Stimulated activated effector memory CD8-positive, alpha-beta T cell treated with anti-CD3 and anti-CD28 coated beads, Interleukin-12 subunit alpha, Interleukin-12 subunit beta, amount 100 ng/mL, for 72 hours (primary cell): Measurements from ENCODE around the gene TMEM192.
"Not testable (repeated sequence)": the region's sequence is repeated elsewhere in the genome, so short reads cannot be mapped to it uniquely, and the experiment has no call there.

Experiments used
- ATAC-seq: fragments of 150-1000 bp; cut with Tn5 transposase; 2 replicates; pipeline ENCODE4 v1.10.0; 2021
- DNase-seq, 2 donors: peaks; one replicate each; pipeline ENCODE4 v3.0.0; 2021 to 2022; ENCODE audit warnings: low spot score in 2 of 2
- H3K27ac Mint-ChIP-seq: one replicate; pipeline ENCODE4 v1.8.0; 2022; ENCODE audit warnings: mild to moderate bottlenecking, mixed read lengths
- H3K36me3 Mint-ChIP-seq: one replicate; pipeline ENCODE4 v1.8.0; 2022; ENCODE audit warnings: mild to moderate bottlenecking, mixed read lengths
- H3K4me1 Mint-ChIP-seq: one replicate; pipeline ENCODE4 v1.8.0; 2022; ENCODE audit warnings: mixed read lengths
- H3K4me3 Mint-ChIP-seq: one replicate; pipeline ENCODE4 v1.8.0; 2022; ENCODE audit warnings: mild to moderate bottlenecking, mixed read lengths
- H3K9me3 Mint-ChIP-seq: one replicate; pipeline ENCODE4 v1.8.0; 2022; ENCODE audit warnings: mixed read lengths

TMEM192 gene

DNA sequence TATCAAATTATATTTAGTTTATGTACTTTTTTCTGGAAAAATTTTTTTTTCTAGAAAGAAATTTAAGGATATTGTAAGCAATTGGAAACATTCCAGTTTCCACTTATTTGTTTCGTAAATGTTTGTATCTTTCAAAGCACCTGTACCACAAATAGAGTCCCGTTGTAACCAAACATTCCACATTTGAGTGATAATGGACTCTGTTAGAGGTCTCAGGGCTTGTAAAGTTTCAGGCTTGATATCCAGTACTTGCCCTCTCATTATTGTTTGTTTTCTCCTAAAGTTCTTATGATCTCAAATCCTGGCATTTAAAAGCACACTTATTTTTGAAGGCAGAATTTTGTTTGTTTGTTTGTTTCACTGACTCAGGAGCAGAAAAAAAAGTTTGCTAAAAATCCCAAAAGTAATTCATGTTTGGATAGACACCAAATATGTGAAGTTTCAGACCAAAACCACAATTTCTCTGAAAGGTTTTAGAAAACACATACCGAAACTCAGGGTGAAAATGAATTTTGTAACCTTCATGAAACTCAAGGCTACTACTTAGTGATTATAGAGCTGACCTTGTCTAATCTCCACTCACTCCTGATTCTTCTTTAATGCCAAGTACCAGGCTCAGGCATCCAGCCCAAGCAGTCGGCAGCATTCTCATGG lies 5.7 kb upstream of the TMEM192 start:
- no peak for ATAC-seq
- DNase-seq = no peak
- Mint-ChIP-seq H3K27ac (no peak overlapping the region), H3K4me3 (no peak overlapping the region), H3K36me3 (no peaks in the 10 kb centered on the region), H3K9me3 (no peaks in the 10 kb centered on the region), H3K4me1 (peaks cover under 1% of the 10 kb centered on the region)

DNA sequence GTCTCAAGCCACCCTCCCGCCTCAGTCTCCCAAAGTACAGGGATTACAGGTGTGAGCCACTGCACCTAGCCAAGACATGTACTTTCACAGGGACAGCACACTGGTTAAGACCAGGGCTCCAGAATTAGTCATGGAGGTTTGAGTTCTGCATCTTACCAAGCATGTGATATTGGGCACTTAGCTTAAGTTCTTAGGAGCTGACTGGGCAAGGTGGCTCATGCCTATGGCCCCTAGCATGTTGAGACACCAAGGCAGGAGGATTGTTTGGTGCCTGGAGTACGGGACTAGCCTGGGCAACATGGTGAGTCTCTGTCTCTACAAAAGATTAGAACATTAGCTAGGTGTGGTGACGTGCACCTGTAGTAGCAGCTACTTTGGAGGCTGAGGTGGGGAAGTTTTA lies 2.6 kb upstream of the TMEM192 start:
- no peaks in the 10 kb centered on the region for H3K9me3 Mint-ChIP-seq
- peaks cover 12% of the 10 kb centered on the region for H3K4me1 Mint-ChIP-seq
- no peak for DNase-seq
- no peak overlapping the region for H3K4me3 Mint-ChIP-seq
- no peak for ATAC-seq
- no peak overlapping the region for H3K27ac Mint-ChIP-seq
- peaks cover 10% of the 10 kb centered on the region for H3K36me3 Mint-ChIP-seq

DNA sequence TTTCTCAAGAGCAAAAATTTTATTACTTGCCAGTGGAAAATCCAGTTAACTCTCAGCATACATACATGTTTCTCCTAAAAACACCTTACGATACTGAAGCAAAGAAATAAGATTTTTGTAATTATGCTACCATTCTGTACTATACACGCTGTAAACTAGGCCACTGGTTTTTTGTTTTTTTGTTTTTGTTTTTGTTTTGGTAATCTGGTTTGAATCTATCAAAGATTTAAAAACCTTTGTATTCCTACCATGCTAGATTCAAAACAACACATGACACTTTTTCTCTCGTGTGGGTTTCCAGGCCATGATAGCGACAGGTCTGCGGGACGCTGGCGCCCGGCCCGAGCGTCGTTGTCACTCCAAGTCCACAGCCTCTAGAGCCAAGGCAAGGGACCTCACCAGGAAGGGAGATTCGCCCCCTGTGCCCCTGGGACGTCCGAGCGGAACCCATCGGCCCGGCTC lies 723 bp downstream of the TMEM192 start:
- no peak for ATAC-seq
- H3K27ac Mint-ChIP-seq = peak overlapping the region; percentile 89
- DNase-seq = no peak
- peaks cover 10% of the 10 kb centered on the region for H3K36me3 Mint-ChIP-seq
- peaks cover 12% of the 10 kb centered on the region for H3K4me1 Mint-ChIP-seq
- H3K9me3 Mint-ChIP-seq = no peaks in the 10 kb centered on the region
- peak overlapping the region; percentile 88 for H3K4me3 Mint-ChIP-seq

DNA sequence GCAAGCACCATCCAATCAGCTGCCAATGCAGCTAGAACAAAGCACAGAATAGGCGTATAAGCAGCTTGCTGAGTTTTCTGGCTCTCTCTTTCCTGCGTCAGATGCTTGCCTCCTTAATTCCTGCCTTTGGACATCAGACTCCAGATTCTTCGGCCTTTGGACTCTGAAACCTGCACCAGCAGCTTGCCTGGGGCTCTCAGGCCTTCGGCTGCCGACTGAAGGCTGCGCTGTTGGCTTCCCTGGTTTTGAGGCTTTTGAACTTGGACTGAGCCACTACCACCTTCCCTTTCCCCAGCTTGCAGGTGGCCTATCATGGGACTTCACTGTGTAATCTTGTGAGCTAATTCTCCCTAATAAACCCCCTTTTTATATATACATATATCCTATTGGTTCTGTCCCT lies 6.1 kb downstream of the TMEM192 start:
- H3K9me3 Mint-ChIP-seq = no peaks in the 10 kb centered on the region
- peaks cover 6% of the 10 kb centered on the region for H3K4me1 Mint-ChIP-seq
- no peak for DNase-seq
- H3K27ac Mint-ChIP-seq = peak overlapping the region; percentile 41
- peaks cover 20% of the 10 kb centered on the region for H3K36me3 Mint-ChIP-seq
- no peak overlapping the region for H3K4me3 Mint-ChIP-seq
- ATAC-seq = no peak

DNA sequence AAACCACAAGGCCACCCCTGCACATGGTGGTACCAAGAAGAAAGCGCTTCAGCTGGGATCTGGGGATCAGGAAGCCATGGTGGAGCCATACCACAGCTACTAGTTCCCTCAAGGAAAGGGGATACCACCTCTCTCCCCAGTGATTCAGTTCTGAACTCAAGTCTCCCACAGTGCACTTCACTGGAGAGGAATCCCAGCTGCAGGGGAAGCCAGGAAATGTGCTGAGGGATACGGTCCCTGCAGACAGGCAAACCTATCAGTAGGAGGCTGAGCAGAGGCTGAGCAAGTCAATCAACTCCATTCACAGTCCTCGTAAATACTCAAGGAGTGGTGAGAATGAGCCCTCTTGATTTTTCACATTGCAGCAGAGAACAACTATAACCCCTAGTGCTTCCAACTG lies 11.0 kb downstream of the TMEM192 start:
- Mint-ChIP-seq H3K4me1 (peaks cover 6% of the 10 kb centered on the region), H3K9me3 (no peaks in the 10 kb centered on the region), H3K4me3 (no peak overlapping the region), H3K36me3 (peaks cover 69% of the 10 kb centered on the region), H3K27ac (no peak overlapping the region)
- DNase-seq = no peak
- ATAC-seq = no peak

DNA sequence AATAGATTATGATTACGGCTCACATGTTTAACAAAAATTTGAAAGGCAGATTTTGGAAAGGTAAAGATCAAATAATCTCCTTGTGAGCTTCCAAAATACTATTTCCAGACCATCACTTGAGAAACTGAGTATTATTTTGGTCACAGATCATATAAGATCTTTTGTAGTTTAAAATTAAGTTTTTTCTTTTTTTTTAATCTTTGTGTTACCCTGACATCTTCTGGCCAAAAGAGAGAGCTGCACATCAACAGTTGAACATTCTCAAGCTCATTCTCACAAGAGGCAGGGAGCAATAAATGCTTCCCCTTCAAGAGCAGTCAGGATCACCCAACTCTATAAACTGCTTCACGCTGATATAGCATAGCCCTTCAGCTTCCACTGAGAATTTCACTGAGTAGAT lies 15.9 kb downstream of the TMEM192 start:
- DNase-seq = no peak
- ATAC-seq = no peak
- H3K9me3 Mint-ChIP-seq = no peaks in the 10 kb centered on the region
- H3K36me3 Mint-ChIP-seq = peaks cover 98% of the 10 kb centered on the region
- H3K4me3 Mint-ChIP-seq = no peak overlapping the region
- no peak overlapping the region for H3K27ac Mint-ChIP-seq
- no peaks in the 10 kb centered on the region for H3K4me1 Mint-ChIP-seq

DNA sequence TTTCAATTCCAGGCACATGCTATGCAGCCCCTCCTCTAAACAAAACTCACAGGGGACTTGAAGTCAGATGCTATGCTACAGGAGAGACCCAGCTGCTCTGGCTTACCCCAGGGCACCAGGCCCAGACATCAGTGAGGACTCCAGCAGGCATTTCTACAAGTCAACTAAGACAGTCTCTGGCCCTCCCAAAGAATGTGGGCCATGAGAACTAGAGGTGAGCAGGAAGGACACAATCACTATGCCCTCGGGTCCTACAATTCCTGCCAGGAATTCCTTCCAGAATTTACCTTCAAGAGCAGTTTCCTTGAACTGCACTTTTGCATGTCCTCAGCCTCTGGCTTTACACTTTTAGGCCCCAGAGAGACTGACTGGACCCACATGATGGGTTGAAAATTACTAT lies 17.4 kb downstream of the TMEM192 start:
- Mint-ChIP-seq H3K4me1 (no peaks in the 10 kb centered on the region), H3K4me3 (no peak overlapping the region), H3K36me3 (peaks cover 98% of the 10 kb centered on the region), H3K9me3 (no peaks in the 10 kb centered on the region), H3K27ac (no peak overlapping the region)
- DNase-seq (no peak), ATAC-seq (no peak)

DNA sequence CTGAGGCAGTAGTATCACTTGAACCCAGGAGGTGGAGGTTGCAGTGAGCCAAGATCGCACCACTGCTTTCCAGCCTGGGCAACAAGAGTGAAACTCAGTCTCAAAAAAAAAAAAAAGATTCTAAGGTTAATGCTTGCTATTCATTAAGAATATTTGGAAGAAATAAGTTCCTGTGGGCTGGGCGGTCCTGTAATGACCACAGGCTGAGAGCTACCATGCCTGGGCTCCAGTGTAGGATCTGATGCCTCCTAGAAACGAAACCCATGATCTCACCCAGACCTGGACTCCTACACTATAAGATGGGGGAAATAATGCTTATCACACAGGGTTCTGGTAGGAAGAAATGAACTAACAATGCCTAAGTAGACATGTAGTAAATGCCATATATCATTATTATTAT lies 17.8 kb downstream of the TMEM192 start:
- no peaks in the 10 kb centered on the region for H3K4me1 Mint-ChIP-seq
- H3K36me3 Mint-ChIP-seq = peaks cover 98% of the 10 kb centered on the region
- DNase-seq = no peak
- H3K27ac Mint-ChIP-seq = no peak overlapping the region
- no peak overlapping the region for H3K4me3 Mint-ChIP-seq
- ATAC-seq = no peak
- H3K9me3 Mint-ChIP-seq = no peaks in the 10 kb centered on the region

DNA sequence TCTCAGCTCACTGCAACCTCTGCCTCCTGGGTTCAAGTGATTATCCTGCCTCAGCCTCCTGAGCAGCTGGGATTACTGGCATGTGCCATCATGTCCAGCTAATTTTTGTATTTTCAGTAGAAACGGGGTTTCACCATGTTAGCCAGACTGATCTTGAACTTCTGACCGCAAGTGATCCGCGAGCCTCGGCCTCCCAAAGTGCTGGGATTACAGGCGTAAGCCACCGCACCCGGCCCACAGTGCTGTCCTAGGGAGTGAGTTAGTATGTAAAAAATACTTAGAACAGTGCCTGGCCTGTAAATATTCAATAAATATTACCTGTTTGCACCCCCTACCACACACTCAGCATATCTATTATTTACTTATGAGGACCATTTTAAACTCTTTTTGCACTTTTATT lies 20.5 kb downstream of the TMEM192 start:
- H3K27ac Mint-ChIP-seq, DNase-seq, H3K4me3 Mint-ChIP-seq, H3K9me3 Mint-ChIP-seq, ATAC-seq, H3K4me1 Mint-ChIP-seq: not testable (repeated sequence)
- peaks cover 94% of the 10 kb centered on the region for H3K36me3 Mint-ChIP-seq

DNA sequence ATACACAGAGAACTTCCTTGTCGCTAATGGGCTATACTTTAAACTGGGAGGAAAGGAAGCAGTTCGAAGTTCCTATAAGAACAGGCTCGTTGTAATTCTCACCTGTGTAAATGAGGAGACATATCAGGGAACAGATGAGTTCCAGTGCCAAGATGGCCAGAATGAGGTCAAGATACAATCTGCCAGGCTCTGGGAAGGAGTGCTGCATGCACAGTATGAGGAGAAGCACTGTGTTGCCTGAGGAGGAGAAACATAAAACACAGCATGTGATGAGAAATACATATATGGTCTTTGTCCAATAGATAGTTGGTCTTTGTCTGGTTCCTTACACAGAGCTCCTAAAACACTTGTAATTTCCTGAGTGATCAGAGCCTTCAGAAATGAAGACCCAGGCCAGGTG lies 24.3 kb downstream of the TMEM192 start:
- no peak overlapping the region for H3K4me3 Mint-ChIP-seq
- no peak for ATAC-seq
- H3K4me1 Mint-ChIP-seq = no peaks in the 10 kb centered on the region
- peaks cover 90% of the 10 kb centered on the region for H3K36me3 Mint-ChIP-seq
- no peaks in the 10 kb centered on the region for H3K9me3 Mint-ChIP-seq
- DNase-seq = no peak
- H3K27ac Mint-ChIP-seq = no peak overlapping the region

DNA sequence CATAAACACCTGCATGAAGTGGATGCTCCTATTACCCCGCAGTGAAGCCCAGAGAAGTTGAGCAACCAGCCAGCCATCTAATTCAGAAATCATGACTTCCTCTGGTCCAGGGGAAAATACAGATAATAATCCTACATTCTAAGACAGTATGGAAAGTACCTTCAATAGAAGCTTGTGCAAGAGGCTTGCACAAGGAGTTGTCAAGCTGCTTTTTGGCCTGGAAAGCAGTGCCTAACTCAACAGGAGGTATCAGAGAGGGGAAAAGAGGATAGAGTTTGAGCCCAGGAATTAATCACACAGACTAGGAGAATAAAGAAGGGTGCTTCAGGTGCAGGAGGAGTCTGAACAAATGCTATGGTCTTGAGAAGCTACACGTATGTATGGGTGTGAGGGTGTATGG lies 26.7 kb downstream of the TMEM192 start:
- H3K27ac Mint-ChIP-seq = no peak overlapping the region
- ATAC-seq (no peak), DNase-seq (no peak)

DNA sequence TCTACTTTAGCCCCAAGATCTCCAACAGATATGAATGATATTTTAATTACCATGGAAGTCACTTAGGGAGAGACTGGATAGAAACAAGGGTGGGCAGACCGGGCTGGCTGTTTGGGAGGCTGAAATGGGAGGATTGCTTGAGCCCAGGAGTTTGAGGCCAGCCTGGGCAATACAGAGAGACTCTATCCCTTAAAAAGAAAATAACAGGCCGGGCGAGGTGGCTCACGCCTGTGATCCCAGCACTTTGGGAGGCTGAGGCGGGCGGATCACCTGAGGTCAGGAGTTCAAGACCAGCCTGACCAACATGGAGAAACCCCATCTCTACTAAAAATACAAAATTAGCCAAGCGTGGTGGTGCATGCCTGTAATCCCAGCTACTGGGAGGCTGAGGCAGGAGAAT lies 27.9 kb downstream of the TMEM192 start:
- not testable (repeated sequence) for DNase-seq, ATAC-seq, H3K4me3 Mint-ChIP-seq, H3K9me3 Mint-ChIP-seq, H3K27ac Mint-ChIP-seq, H3K4me1 Mint-ChIP-seq
- peaks cover 65% of the 10 kb centered on the region for H3K36me3 Mint-ChIP-seq

More for the DNA sequence above, 26.7 kb downstream of the TMEM192 start:
- peaks cover 68% of the 10 kb centered on the region for H3K36me3 Mint-ChIP-seq
- H3K9me3 Mint-ChIP-seq = no peaks in the 10 kb centered on the region
- H3K4me1 Mint-ChIP-seq = no peaks in the 10 kb centered on the region
- no peak overlapping the region for H3K4me3 Mint-ChIP-seq

DNA sequence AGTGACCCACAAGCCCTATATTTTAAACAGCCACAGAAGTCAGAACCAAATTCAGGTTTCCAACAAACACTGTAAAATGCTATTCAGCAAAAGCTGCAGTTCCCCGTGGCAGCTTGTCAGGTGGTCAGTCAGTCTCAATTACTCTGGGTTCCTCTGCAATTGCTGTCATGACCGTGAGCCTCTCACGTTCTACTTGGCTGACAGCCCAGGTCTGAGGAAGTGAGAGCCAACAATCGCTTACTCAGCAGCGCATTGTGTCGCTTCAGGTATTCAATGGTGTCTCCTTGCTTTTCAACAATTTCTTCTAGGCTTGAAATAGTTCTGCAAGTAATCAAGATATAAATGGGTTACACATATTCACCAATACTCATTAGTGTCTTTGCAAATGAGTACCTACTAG lies 33.2 kb downstream of the TMEM192 start:
- Mint-ChIP-seq H3K27ac (no peak overlapping the region), H3K4me1 (no peaks in the 10 kb centered on the region), H3K9me3 (no peaks in the 10 kb centered on the region), H3K36me3 (peaks cover 49% of the 10 kb centered on the region), H3K4me3 (no peak overlapping the region)
- ATAC-seq (no peak), DNase-seq (no peak)

DNA sequence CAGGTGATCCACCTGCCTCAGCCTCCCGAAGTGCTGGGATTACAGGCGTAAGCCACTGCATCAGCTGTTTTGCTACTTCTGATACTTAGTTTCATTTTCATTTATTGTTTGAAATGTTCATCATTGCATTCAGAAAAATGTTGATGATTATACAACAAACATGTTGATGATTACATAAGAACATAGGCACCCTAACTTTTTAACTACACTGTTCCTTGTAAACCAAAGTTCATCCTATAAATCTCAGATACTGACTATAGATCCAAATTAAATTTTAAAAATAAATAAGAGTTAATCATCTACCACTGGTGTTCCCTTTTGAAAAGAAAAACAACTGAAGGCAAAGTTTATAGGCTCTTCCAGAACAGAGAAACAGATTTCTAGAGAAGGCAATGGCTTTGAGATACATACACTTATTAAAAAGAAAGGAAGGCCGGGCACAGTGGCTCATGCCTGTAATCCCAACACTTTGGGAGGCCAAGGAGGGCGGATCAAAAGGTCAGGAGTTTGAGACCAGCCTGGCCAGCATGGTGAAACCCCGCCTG lies 35.6 kb downstream of the TMEM192 start:
- H3K4me1 Mint-ChIP-seq = no peaks in the 10 kb centered on the region
- H3K36me3 Mint-ChIP-seq = peaks cover 41% of the 10 kb centered on the region
- peak overlapping the region; percentile 26 for H3K27ac Mint-ChIP-seq
- H3K9me3 Mint-ChIP-seq = no peaks in the 10 kb centered on the region
- ATAC-seq = no peak
- no peak for DNase-seq
- no peak overlapping the region for H3K4me3 Mint-ChIP-seq

DNA sequence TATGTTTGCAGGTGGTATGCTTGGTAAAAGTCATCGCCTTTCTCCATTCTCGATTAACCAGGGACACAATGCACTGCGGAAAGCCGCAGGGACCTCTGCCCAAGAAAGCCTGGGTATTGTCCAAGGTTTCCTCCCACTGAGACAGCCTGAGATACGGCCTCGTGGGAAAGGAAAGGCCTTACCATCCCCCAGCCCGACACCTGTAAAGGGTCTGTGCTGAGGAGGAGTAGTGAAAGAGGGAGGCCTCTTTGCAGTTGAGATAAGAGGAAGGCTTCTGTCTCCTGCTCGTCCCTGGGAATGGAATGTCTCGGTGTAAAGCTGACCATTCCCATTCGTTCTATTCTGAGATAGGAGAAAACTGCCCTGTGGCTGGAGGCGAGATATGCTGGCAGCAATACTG lies 39.3 kb downstream of the TMEM192 start:
- H3K9me3 Mint-ChIP-seq, DNase-seq, H3K4me1 Mint-ChIP-seq, ATAC-seq, H3K27ac Mint-ChIP-seq, H3K4me3 Mint-ChIP-seq: not testable (repeated sequence)
- H3K36me3 Mint-ChIP-seq = peaks cover 19% of the 10 kb centered on the region

DNA sequence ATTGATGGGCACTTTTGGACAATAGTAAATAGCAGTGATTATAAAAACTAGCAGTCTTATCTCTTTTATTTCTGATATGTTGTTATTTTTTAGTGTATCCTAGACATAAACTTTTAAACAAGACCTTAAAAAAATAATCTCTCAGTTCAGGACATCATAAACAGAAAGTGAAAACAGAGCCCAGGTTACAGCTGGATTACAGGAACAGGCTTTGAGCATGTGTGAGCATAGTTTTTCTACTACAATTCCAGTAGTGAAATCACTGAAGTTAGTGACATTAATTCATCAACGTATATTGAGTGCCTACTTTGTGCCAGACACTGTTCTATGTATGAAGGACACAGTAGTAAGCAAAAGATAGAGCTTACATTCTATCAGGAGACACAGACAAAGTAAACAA lies 42.1 kb downstream of the TMEM192 start:
- no peaks in the 10 kb centered on the region for H3K36me3 Mint-ChIP-seq
- ATAC-seq (no peak), DNase-seq (no peak)
- H3K27ac Mint-ChIP-seq = no peak overlapping the region
- H3K4me1 Mint-ChIP-seq = no peaks in the 10 kb centered on the region
- no peak overlapping the region for H3K4me3 Mint-ChIP-seq
- H3K9me3 Mint-ChIP-seq = no peaks in the 10 kb centered on the region
